HCT116 (cell line): ENCODE data around the gene HINT1. TPM values are rescaled to one million over a fixed set of nuclear protein-coding genes. Genes with fewer than 3 reads are reported as not detected.

Experiments
- ATAC-seq: fragments of 200-7000 bp; cut with Tn5 transposase; 2 replicates; pipeline ENCODE4 v1.9.1; 2020; ENCODE audit warnings: mild to moderate bottlenecking, moderate library complexity
- BruUV-seq: library from RNA; stranded (reverse); fragments of 400-500 nt; replicated peaks from 2 replicates; lab custom pipeline; 2021; lab: Mats Ljungman, UMichigan
- CTCF ChIA-PET: fragments of 300-600 bp; sonication (Branson Sonifier 250); formaldehyde crosslinking; loops from one replicate; lab custom pipeline; 2021; ENCODE audit warnings: antibody characterized with exemption; lab: Charles Lee
- POLR2A ChIA-PET: fragments of 300-600, 350-600 bp; sonication (Branson Sonifier 250); formaldehyde crosslinking; loops from one replicate; lab custom pipeline; 2021; ENCODE audit warnings: antibody characterized with exemption; lab: Charles Lee
- RAD21 ChIA-PET, 2 experiments: fragments of 300-600 bp; sonication (Branson Sonifier 250); formaldehyde crosslinking; loops; one replicate each; lab custom pipeline; 2023; ENCODE audit warnings: low total read pairs in 2 of 2; ENCODE audit not compliant: uncharacterized antibody in 2 of 2, unreplicated experiment in 2 of 2, low non-redundant PET in 1 of 2; lab: Charles Lee
- DNase-seq: peaks from one replicate; pipeline ENCODE4 v3.0.0-alpha.2; 2010; ENCODE audit warnings: low read depth, low spot score
- H2AFZ ChIP-seq: fragments of 200-600 bp; shearing (Covaris generic), sonication (generic); 2 replicates; pipeline ENCODE4 v1.6.1; 2017; ENCODE audit warnings: low read depth, mixed run types, mixed read lengths, antibody characterized with exemption, low read length; ENCODE audit not compliant: poor library complexity, severe bottlenecking
- H3K27ac ChIP-seq: 2 replicates; pipeline ENCODE4 v1.5.1; 2012; ENCODE audit warnings: low read depth, low read length
- H3K27me3 ChIP-seq: fragments of 200-600 bp; sonication (generic); 2 replicates; pipeline ENCODE4 v1.6.1; 2016; ENCODE audit warnings: mixed run types, low read length, mixed read lengths; ENCODE audit not compliant: insufficient read depth
- H3K36me3 ChIP-seq, 2 experiments: fragments of 200-500 bp in 1 of 2; fragments of 200-600 bp in 1 of 2; sonication (Bioruptor generic) in 1 of 2; sonication (generic) in 1 of 2; 2 replicates each; pipeline versions ENCODE4 v1.5.1 to v1.6.1; 2014 to 2016; ENCODE audit warnings: low read length in 2 of 2, inconsistent platforms in 1 of 2, mixed read lengths in 1 of 2, mixed run types in 1 of 2; ENCODE audit not compliant: insufficient read depth in 2 of 2, control insufficient read depth in 1 of 2
- H3K4me1 ChIP-seq, 2 experiments: fragments of 200-600 bp in 1 of 2; sonication (generic) in 1 of 2; 2 replicates each; pipeline versions ENCODE4 v1.5.1 to v1.6.1; 2012 to 2017; ENCODE audit warnings: low read length in 2 of 2, inconsistent platforms in 1 of 2, mild to moderate bottlenecking in 1 of 2, mixed read lengths in 1 of 2, mixed run types in 1 of 2, moderate library complexity in 1 of 2; ENCODE audit not compliant: insufficient read depth in 2 of 2, control insufficient read depth in 1 of 2
- H3K4me2 ChIP-seq: fragments of 200-600 bp; sonication (generic); 2 replicates; pipeline ENCODE4 v1.6.1; 2017; ENCODE audit warnings: mixed run types, low read length, mixed read lengths
- H3K4me3 ChIP-seq, 2 experiments: fragments of 200-600 bp in 1 of 2; sonication (generic) in 1 of 2; replicated peaks in 1 of 2; 2 replicates each; pipeline ENCODE4 v1.5.1; 2011 to 2016; ENCODE audit warnings: low read length in 2 of 2, control low read depth in 1 of 2, low read depth in 1 of 2, mild to moderate bottlenecking in 1 of 2, mixed read lengths in 1 of 2, mixed run types in 1 of 2
- H3K79me2 ChIP-seq: fragments of 200-600 bp; sonication (generic); 2 replicates; pipeline ENCODE4 v1.6.1; 2017; ENCODE audit warnings: mild to moderate bottlenecking, mixed run types, low read length, moderate library complexity, mixed read lengths; ENCODE audit not compliant: insufficient read depth
- H3K9ac ChIP-seq: fragments of 200-600 bp; sonication (generic); 2 replicates; pipeline ENCODE4 v1.6.1; 2016; ENCODE audit warnings: low read length, mixed read lengths
- H3K9me2 ChIP-seq: fragments of 200-600 bp; sonication (generic), shearing (Covaris generic); 2 replicates; pipeline ENCODE4 v1.6.1; 2017; ENCODE audit warnings: mixed run types, mild to moderate bottlenecking, moderate library complexity; ENCODE audit not compliant: insufficient read depth
- H3K9me3 ChIP-seq, 2 experiments: fragments of 200-500 bp in 1 of 2; fragments of 200-600 bp in 1 of 2; sonication (Bioruptor generic) in 1 of 2; sonication (generic) in 1 of 2; 2 replicates each; pipeline ENCODE4 v1.6.1; 2014 to 2017; ENCODE audit warnings: low read length in 2 of 2, mixed read lengths in 2 of 2, inconsistent platforms in 1 of 2, low read depth in 1 of 2, mild to moderate bottlenecking in 1 of 2, mixed run types in 1 of 2, moderate library complexity in 1 of 2; ENCODE audit not compliant: control insufficient read depth in 1 of 2, insufficient read depth in 1 of 2
- H4K20me1 ChIP-seq: fragments of 200-600 bp; sonication (generic), shearing (Covaris generic); 2 replicates; pipeline ENCODE4 v1.6.1; 2017; ENCODE audit warnings: mixed run types, mild to moderate bottlenecking, moderate library complexity; ENCODE audit not compliant: insufficient read depth
- CBX3 ChIP-seq: IDR thresholded peaks from 2 replicates; pipeline ENCODE4 v1.6.1; 2012; ENCODE audit warnings: low read depth
- FOSL1 ChIP-seq: IDR thresholded peaks from 2 replicates; pipeline ENCODE4 v1.6.1; 2012; ENCODE audit warnings: low read depth
- JUND ChIP-seq: IDR thresholded peaks from 2 replicates; pipeline ENCODE4 v1.6.1; 2012
- SIN3A ChIP-seq: IDR thresholded peaks from 2 replicates; pipeline ENCODE4 v1.6.1; 2012; ENCODE audit warnings: low read depth
- SP1 ChIP-seq: IDR thresholded peaks from 2 replicates; pipeline ENCODE4 v1.6.1; 2012; ENCODE audit warnings: low read depth
- ZFX ChIP-seq: fragments of 450-650 bp; IDR thresholded peaks from 2 replicates; pipeline ENCODE4 v1.6.1; 2017
- ZNF274 ChIP-seq: fragments of 200-500 bp; sonication (Bioruptor generic); IDR thresholded peaks from 2 replicates; pipeline ENCODE4 v1.6.1; 2014; ENCODE audit warnings: mild to moderate bottlenecking, low read depth, low read length, inconsistent platforms
- intact Hi-C: fragments of 100-400 bp; cut with micrococcal nuclease; formaldehyde crosslinking; loops from 2 replicates; pipeline ENCODE4 v1.10.0; 2022
- total RNA-seq: library from RNA; stranded (reverse); gene quantifications from one replicate; pipeline ENCODE4 v1.2.1, GENCODE V29; 2021; ENCODE audit not compliant: unreplicated experiment
- TF ChIP-seq, protein P1 (sequence below): IDR thresholded peaks from 2 replicates; pipeline ENCODE4 v1.6.1; 2012; ENCODE audit warnings: low read depth
- TF ChIP-seq, protein P2 (sequence below): IDR thresholded peaks from 2 replicates; pipeline ENCODE4 v1.6.1; 2011; ENCODE audit warnings: mild to moderate bottlenecking, low read length, moderate library complexity; ENCODE audit not compliant: insufficient replicate concordance; ENCODE audit errors: extremely low read depth
- TF ChIP-seq, protein P3 (sequence below): IDR thresholded peaks from 2 replicates; pipeline ENCODE4 v1.6.1; 2012
- TF ChIP-seq, protein P4 (sequence below): IDR thresholded peaks from 2 replicates; pipeline ENCODE4 v1.6.1; 2012

Gene HINT1
- total RNA-seq, 1 experiment from 2014 or later, result 222 TPM

DNA sequence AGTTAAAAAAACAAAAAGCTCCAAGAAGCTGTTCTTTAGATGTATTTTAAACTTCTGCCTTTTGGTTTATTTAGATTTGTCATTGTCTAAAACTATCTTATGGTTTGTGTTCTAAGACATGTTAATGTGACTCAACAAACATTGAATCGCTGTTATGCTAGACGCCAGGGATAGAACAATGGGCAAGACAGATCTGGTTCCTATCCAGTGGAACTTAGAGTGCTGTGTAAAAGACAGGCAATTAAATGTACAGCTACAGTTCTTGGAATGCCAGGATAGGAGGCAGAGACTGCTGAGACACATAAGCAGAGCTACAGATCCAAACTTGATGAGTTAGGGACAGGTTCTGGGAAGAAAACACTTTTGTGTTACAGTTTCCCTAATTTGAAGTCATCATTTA is 28.1 kb upstream of the HINT1 start:
- no peaks in the 10 kb centered on the region for H3K27me3 ChIP-seq
- no TSS peak for BruUV-seq
- DNase-seq (no peak), ATAC-seq (no peak)
- ChIA-PET CTCF (no interaction called here), RAD21 (interaction anchor here in 1 of 2 experiments (0.7 kb wide), 1 partner anchor 67 kb away, joined by 6 read pairs; no protein-coding TSS in a partner anchor), POLR2A (no interaction called here)
- H2AFZ ChIP-seq, result no peak overlapping the region
- H4K20me1 ChIP-seq, result no peaks in the 10 kb centered on the region
- H3K4me1 ChIP-seq, result no peaks in the 10 kb centered on the region
- intact Hi-C loops, result no loop called here
- no peaks in the 10 kb centered on the region for H3K79me2 ChIP-seq
- H3K27ac ChIP-seq, result no peak overlapping the region
- H3K36me3 ChIP-seq, result no peaks in the 10 kb centered on the region
- H3K4me3 ChIP-seq, result no peak overlapping the region
- H3K9me2 ChIP-seq, result no peaks in the 10 kb centered on the region
- no peak overlapping the region for H3K9ac ChIP-seq
- TF ChIP-seq SIN3A, result no peak
- no peak for TF ChIP-seq CBX3
- TF ChIP-seq SP1, result no peak
- TF ChIP-seq ZFX, result no peak
- TF ChIP-seq ZNF274, result no peak
- no peak for TF ChIP-seq FOSL1
- no peak for TF ChIP-seq JUND
- TF ChIP-seq, protein P1, sequence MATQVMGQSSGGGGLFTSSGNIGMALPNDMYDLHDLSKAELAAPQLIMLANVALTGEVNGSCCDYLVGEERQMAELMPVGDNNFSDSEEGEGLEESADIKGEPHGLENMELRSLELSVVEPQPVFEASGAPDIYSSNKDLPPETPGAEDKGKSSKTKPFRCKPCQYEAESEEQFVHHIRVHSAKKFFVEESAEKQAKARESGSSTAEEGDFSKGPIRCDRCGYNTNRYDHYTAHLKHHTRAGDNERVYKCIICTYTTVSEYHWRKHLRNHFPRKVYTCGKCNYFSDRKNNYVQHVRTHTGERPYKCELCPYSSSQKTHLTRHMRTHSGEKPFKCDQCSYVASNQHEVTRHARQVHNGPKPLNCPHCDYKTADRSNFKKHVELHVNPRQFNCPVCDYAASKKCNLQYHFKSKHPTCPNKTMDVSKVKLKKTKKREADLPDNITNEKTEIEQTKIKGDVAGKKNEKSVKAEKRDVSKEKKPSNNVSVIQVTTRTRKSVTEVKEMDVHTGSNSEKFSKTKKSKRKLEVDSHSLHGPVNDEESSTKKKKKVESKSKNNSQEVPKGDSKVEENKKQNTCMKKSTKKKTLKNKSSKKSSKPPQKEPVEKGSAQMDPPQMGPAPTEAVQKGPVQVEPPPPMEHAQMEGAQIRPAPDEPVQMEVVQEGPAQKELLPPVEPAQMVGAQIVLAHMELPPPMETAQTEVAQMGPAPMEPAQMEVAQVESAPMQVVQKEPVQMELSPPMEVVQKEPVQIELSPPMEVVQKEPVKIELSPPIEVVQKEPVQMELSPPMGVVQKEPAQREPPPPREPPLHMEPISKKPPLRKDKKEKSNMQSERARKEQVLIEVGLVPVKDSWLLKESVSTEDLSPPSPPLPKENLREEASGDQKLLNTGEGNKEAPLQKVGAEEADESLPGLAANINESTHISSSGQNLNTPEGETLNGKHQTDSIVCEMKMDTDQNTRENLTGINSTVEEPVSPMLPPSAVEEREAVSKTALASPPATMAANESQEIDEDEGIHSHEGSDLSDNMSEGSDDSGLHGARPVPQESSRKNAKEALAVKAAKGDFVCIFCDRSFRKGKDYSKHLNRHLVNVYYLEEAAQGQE, result no peak
- TF ChIP-seq, protein P2, sequence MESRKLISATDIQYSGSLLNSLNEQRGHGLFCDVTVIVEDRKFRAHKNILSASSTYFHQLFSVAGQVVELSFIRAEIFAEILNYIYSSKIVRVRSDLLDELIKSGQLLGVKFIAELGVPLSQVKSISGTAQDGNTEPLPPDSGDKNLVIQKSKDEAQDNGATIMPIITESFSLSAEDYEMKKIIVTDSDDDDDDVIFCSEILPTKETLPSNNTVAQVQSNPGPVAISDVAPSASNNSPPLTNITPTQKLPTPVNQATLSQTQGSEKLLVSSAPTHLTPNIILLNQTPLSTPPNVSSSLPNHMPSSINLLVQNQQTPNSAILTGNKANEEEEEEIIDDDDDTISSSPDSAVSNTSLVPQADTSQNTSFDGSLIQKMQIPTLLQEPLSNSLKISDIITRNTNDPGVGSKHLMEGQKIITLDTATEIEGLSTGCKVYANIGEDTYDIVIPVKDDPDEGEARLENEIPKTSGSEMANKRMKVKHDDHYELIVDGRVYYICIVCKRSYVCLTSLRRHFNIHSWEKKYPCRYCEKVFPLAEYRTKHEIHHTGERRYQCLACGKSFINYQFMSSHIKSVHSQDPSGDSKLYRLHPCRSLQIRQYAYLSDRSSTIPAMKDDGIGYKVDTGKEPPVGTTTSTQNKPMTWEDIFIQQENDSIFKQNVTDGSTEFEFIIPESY, result no peak
- TF ChIP-seq, protein P3, sequence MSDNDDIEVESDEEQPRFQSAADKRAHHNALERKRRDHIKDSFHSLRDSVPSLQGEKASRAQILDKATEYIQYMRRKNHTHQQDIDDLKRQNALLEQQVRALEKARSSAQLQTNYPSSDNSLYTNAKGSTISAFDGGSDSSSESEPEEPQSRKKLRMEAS, result no peak
- TF ChIP-seq, protein P4, sequence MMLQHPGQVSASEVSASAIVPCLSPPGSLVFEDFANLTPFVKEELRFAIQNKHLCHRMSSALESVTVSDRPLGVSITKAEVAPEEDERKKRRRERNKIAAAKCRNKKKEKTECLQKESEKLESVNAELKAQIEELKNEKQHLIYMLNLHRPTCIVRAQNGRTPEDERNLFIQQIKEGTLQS, result no peak
- H3K4me2 ChIP-seq, result no peak overlapping the region
- no peaks in the 10 kb centered on the region for H3K9me3 ChIP-seq
